Retina (tissue), 1 donor: Measurements from ENCODE around the gene ASF1A.
A peak's percentile ranks its signal among the peaks of the same experiment; 100 is the strongest.

Experiments
- DNase-seq: peaks from one replicate; pipeline ENCODE4 v3.0.0-alpha.2; 2016

ASF1A gene

GRCh38 chr6:118882314-118882905, 11.5 kb upstream of the ASF1A start:
- DNase-seq = no peak

GRCh38 chr6:118886641-118887040, 7.3 kb upstream of the ASF1A start:
- no peak for DNase-seq

- no peak for DNase-seq
These were observed 4.8 kb upstream of the ASF1A start for GRCh38 chr6:118889163-118889562.

- no peak for DNase-seq
These were observed 2.8 kb upstream of the ASF1A start for GRCh38 chr6:118890997-118891790.

- no peak for DNase-seq
These were observed 1.5 kb upstream of the ASF1A start for GRCh38 chr6:118892355-118892991.

- DNase-seq = peak; percentile 90
These were observed 717 bp upstream of the ASF1A start for GRCh38 chr6:118893064-118893806.

GRCh38 chr6:118894425-118895260, 691 bp downstream of the ASF1A start:
- DNase-seq = no peak

GRCh38 chr6:118895261-118895560, 1.3 kb downstream of the ASF1A start:
- no peak for DNase-seq

GRCh38 chr6:118895859-118896258, 1.9 kb downstream of the ASF1A start:
- no peak for DNase-seq

GRCh38 chr6:118896339-118897136, 2.6 kb downstream of the ASF1A start:
- peak; percentile 33 for DNase-seq

- no peak for DNase-seq
These were observed 3.4 kb downstream of the ASF1A start for GRCh38 chr6:118897386-118897785.

GRCh38 chr6:118899948-118900347, 6.0 kb downstream of the ASF1A start:
- no peak for DNase-seq

GRCh38 chr6:118902726-118903125, 8.8 kb downstream of the ASF1A start:
- DNase-seq = no peak

GRCh38 chr6:118903138-118903537, 9.2 kb downstream of the ASF1A start:
- no peak for DNase-seq

GRCh38 chr6:118903691-118904090, 9.7 kb downstream of the ASF1A start:
- DNase-seq = no peak

- no peak for DNase-seq
These were observed 11.1 kb downstream of the ASF1A start for GRCh38 chr6:118905084-118905483.

GRCh38 chr6:118905851-118906250, 11.9 kb downstream of the ASF1A start:
- DNase-seq = no peak

GRCh38 chr6:118908441-118908840, 14.5 kb downstream of the ASF1A start:
- DNase-seq = no peak

GRCh38 chr6:118912646-118913045, 18.7 kb downstream of the ASF1A start:
- no peak for DNase-seq

- no peak for DNase-seq
These were observed 19.2 kb downstream of the ASF1A start for GRCh38 chr6:118913161-118913560.

- DNase-seq = no peak
These were observed 20.6 kb downstream of the ASF1A start for GRCh38 chr6:118914598-118914997.
